Activated CD8-positive, alpha-beta memory T cell treated with anti-CD3 and anti-CD28 coated beads for 24 hours (primary cell): ENCODE results near the gene JAML.
"Not testable (repeated sequence)": the region's sequence is repeated elsewhere in the genome, so short reads cannot be mapped to it uniquely, and the experiment has no call there.

Experiments
- DNase-seq: peaks from one replicate; pipeline ENCODE4 v3.0.0-alpha.2; 2020

JAML gene

DNA sequence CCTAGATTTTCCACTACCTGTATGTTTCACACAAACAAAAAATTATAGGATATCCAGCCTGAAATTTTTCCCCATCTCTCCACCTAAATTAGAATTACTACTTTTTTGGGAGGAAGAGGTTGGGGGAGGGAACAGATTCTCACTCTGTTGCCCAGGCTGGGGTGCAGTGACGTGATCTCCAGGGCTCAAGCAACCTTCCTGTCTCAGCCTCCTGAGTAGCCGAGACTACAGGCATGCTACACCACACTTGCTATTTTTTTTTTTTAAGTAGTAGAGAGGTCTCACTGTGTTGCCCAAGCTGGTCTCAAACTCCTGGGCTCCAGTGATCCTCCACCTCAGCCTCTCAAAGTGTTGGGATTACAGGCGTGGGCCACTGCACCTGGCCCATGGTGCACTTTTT is 9.5 kb downstream of the JAML start:
- DNase-seq = no peak

DNA sequence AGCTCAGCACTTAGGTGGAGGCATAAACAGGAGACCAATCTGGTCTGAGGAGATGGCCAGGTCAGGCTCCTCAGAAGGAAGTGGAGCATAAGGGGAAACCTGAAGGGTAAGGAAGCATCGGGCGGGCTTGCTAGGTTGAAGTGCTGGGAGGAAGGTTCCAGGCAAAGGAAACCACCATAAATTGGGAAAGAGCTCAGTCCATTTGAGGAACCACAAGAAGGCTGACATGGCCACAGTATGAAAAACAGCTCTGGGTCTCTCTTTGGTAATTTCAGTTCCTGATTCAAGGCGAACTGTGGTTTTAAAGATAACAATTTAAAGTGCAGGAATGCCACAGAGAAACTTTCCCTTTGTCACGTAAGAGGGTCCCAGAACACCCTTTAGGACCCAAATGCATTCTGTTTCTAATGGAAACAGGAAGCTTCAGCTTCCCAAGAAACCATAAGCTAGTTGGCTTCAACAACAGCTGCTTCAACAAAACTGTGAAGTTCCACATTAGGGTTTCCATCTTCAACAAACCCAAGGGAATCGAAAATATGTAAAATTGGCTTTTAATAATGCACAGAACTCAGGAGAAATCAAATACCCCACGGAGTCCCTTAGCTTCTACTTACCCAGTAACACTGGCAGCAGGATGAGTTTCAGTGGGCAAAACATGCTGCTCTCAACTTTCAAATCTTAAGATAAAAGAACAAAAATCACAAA is 10.4 kb downstream of the JAML start:
- peak; percentile 68 for DNase-seq

DNA sequence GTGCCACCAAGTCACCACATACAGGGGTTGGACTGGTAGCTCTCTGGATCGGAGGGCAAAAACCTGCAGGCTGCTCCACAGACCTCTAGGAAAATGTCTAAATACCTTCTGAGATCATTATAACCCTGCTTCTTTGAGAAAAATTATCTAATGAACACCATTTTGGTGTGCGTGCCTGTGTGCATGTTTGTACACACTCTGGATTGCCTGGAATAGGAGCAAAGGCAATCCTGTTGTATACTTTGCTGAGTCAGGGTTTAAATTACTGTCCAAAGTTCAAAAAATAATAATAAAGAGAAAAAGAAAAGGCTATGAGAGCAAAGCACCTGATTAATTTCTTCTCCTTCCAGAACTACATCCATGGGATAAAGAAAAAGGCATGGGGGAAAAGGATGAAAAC is 11.0 kb downstream of the JAML start:
- DNase-seq = peak; percentile 53

DNA sequence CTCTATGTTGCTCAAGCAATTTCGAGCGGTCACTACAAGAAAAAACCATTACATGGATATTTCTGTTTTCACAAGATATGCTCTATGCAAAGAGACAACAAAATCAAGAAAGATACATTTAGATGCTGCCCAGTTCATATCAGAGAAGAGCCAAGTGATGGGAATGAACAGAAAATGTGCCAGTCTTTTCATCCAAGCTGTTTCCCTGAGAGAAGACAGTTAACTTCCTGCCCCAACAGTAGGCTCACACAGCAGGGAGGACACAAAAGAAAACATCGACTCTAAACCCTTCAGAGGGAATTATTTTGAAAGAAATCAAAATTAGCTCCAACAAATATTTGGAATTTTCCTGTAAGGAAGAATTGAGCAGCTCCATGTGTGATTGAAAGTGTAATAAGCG is 11.6 kb downstream of the JAML start:
- DNase-seq = no peak

DNA sequence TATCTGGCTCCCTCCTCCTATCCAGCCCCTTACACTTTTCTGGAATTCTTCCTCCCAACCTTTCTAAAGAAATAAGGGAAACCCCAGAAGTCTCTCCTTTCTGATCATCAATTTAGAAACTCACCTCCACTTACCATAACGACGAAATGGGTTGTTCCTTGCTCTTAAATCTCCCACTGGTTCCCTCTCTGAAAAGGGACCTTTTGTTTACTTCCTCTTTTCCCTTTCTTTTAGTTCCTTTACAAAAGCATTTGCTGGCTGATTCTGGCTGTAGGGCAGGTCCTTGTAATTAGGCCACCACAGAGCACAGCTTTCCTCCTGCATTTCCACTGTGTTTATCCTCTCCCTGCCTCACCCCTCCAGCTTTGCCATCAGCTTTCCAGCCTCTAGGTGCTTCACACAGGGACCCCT is 12.0 kb downstream of the JAML start:
- DNase-seq = peak; percentile 52

DNA sequence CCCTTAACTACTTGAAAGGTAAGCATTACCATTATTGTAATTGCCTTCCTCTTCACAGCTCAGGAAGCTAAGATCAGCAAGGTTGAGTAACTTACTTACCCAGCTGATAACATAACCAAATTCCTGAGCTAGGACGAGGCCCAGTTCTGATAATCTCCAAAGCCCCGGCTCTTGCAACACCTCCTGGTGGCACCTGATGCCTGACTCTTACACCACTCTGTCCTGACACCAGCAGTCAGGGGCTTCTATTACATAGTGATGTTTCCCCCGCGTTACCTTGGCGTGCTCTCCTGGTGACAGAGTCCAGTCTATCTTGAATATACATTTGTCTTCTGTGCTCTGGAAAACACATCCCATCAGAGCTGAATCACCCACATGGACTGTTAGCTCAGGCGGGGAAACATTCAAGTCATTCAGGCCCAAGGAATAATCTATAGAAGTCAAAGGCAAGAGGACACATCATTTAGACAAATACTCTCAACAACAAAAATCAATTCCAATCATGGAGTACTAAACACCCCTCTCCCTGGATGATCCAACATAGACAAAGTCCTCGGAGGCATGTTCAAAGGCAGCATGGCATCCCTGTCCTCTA is 12.6 kb downstream of the JAML start:
- peak; percentile 56 for DNase-seq

DNA sequence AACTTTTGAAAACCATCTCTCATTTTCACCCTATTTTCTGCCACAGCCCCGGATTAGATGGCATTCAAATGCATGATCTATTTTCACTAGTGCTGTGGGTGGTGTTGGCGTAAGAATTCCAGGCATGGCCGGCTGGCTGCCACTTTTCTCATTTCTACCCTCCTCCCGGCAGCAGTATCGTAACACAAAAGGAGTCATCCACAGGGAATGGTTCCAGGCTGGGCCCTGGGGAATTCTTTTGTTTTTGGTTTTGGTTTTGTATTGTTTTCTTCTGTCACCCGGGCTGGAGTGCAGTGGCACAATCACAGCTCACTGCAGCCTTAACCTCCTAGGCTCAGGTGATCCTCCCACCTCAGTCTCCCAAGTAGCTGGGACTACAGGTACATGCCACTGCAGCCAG is 13.8 kb downstream of the JAML start:
- peak; percentile 50 for DNase-seq

DNA sequence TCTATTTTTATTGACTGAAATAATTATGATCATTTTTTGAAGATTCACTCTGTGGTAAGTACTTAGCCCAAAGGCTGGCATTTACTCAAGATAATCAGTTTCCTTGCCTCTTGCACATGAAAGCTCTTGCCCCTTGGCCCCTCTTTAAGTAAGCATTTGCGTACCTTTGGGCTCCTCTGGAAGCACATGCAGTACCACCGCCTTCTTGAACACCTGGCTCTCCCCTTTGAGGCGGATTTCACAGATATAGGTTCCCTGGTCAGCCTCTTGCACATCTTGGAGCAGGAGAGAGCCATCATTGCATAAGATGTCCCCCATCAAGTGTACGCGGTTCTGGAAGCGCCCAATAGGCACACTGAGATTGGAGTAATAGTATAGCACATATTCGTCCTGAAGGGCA is 14.5 kb downstream of the JAML start:
- DNase-seq = no peak

DNA sequence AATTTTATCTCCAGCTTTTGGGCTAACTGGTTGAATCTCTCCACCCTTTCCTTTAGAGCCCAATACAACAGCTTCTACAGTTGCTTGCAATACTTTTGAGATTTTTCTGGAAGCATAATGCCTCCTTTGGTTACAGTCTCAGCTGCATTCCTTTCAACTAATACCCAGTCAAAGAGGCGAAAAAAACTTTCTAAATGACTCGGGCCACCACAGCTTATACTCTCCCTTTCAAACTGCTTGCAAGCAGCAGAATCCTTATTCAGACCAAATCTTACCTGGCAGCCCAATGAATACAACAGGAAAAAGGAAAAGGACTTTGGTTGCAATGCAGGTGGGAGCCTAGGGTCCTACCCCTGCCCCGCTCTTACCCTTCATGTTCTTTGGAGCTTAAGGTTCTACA is 15.8 kb downstream of the JAML start:
- no peak for DNase-seq

DNA sequence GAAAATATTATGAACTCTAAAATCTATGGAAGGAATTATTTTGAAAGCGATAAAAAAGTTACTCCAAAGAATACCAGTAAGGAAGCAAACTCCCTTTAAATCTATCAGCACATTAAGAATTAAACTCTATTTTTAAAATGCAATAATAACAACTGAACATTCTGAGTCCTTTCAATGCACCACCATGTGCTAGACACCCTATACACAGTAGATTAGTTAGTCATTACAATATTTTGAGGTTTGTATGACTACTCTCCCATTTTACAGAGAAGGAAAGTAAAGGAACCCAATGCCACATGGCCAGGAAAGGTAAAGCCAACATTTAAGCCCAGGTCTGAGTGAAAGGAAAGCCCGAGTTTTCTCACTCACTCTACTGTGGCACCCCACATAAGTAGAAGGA is 17.7 kb downstream of the JAML start:
- DNase-seq = no peak

DNA sequence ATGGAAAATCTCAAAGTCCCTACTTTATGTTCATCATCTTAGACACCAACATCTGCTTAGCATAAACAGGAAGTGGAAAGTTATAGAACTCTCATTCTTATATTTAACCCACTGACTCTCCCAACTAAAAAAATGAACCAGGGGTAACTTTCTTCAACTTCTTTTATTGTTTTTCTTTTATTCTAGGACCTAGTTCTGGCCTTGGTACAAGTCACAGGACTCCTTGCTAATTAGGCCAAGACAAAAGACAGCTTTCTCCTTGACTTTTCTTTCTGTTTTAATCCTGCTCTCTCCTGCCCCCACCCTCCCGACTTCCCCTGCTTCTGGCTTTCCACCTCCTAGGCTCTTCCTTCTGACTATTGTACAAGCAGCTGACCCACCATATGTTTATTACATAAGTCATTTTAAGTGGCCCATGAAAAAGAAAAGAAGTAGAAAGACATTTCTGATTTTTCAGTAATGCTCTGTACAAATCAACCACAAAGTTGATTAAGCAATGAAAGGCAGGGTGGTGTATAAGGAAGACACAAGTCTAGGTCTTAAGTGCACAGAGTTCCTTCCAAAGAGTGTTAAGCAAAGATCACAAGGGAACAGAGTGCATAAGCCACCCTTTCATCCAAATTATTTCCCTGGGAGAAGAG is 18.3 kb downstream of the JAML start:
- no peak for DNase-seq

DNA sequence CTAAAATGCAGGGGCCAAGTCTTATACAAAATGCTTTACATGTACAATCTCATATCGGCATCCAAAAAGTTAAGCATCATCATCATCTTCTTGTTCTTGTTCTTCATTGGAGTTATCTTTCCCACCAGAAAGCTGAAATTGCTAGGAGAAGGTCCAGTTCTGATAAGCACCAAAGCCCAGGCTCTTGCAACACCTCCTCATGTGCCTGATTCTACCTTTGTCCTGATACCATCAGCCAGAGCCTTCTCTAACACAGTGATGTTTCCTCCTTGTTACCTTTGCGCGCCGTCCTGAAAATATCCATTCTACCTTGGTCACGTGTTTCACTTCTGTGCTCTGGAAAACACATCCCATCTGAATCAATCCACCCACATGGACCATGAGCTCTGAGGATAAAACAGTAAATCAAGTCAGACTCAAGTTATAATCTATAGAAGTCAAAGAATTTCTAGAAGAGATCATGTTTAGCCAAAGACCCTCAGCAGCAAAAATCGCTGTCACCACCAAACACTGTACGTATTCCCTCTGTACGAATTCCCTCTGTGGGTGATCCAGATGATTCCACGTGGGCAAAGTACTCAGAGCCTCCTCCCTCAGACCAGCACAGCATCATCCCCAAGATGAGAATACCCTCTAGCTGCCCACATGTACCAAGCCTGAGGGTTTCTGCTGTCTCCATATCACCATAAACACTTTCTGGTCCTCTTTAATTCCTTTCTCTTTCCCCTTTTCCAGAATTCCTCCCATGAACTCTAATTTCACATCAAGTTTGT is 19.0 kb downstream of the JAML start:
- no peak for DNase-seq

DNA sequence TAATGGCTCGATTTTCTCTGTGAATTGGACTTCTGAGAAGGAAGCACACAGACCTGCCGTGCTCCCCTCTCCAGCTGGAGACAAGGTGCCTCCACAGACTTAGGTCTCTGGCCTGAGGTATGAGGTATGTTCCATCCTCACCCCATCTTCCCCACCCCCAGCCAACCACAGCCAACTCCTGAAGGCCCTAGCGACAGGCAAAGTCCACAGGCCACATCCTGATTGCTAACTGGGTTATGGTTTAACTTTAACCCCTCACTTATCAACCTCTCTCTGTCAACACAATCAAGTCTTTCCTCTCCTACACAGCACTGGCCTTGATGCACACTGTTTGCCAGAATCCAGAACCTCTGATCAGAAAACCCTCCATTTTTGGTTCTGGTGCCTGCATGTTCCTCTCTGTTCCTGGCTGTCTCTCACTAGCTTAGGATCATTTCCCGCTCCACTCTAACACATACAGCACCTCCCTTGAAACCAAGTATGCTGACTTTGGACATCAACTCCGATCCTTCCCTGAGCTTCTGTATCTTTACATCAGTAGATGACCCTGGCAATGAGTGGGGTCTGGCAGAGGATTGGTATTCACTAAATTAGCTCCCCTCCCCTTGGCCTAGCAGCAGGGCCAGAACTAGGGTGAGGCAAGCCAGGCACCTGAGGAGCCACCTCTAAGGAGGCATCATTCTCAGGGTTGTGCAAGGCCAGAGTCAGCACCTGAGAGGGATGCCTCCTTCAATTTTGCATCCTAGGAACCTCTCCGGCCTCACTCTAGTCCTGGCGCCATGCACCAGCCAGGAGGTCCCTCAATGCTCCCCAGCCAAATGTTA is 22.0 kb downstream of the JAML start:
- DNase-seq = peak; percentile 80

DNA sequence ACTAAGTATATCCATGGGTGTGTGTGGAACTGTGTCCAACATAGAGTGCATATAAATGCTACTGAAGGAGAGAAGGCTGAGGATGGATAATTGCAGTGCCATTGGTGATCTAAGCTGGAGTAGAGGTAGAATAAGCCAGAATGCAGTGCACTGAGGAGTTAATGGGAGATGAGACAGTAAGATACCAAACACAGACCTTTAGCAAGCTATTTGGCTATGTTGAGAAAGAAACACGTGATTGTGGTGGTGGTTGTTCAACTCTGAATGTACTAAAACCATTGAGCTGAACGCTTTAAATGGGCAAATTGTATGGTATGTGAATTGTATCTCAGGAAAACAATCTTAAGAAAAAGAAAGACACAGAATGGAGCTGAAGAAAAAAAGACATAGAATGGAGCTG is 22.8 kb downstream of the JAML start:
- no peak for DNase-seq

DNA sequence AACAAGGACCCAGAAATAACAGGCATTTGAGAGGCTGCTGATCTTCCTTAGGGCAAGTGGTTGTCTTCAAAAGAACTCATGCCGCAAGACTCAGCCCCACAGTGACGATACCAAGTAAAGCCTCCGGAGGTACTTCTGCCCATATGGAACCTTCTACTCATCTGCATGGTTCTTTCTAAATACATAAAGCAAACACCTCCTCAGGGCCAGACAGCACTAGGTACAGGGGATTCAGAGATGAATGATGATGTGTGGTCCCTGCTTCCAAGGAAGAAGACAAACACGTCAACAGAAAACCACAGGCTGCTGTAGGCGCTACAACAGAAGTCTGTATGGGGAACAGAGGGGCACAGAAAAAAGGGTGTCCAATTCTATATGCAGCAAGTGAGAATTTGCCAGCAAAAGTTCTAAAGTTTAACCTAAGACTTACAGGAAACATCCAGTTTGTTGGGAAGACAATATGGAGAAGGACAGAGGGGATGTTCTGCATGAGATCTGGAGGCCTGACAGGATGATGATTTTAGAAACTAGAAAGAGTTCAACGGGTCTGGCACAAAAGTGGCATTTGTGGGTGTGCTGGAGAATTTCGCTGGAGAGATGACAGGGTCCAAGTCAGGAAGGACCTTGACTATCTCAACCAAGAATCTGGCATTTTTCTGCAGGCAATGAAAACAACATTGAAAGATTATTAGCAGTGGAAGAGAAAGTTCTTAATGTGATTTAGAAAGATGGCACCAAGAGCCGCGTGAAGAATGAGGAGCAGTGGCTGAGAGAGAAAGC is 23.7 kb downstream of the JAML start:
- peak; percentile 79 for DNase-seq

DNA sequence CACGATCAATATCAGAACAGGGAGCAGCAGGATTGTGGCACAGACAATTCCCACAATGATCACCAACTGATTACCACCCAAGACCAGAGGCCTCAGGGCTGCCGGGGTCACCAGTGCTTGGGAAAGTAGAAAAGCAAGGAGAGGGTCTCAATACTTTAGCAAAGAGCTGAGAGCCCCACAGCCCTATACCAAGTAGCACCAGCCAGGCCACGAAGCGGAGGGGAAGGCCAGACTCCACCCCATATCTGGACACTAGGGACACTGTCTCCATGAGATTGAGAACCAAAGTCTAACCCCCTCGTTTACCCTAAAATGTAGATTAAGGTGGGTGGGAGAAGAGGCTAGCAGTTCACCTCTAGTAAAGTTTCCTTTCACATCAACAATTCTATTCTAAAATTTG is 24.3 kb downstream of the JAML start:
- DNase-seq = peak; percentile 75

DNA sequence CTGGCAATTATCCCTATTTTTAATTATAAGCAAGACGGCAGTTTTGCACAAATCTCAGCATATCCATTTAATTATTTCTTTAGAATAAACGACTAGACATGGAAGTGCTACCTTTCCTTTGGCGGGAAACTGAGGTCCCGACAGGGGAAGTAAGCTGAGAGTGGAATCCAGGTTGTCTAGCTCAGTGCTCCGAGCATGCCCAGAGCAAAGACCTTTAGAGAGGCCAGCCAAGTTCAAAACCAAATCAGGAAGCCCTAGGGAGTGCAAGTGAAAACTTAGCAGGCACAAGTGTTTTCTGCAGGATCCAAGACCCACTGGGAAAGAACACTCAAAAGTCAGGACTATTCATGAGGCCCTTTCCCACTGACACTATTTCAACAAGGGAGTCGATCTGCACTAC is 25.7 kb downstream of the JAML start:
- DNase-seq = no peak

DNA sequence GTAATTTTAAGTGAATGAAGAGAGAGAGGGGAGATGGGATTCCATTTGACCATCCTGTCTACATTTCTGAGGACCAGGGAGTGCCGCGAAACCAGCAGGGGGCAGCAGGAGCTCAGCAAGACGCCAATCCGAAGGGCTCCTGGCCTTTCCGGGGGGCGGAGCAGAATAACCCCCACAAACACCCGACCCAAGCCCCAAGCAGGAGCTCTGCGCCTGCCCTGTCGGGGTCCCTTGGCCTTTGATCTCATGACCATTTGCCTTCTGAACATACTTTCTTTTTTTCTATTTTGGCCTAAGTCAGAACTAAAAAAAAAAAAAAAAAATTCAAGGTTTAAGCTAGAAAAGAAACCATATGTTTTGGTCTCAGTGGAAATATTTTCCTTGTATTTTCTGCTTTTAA is 26.4 kb downstream of the JAML start:
- peak; percentile 92 for DNase-seq

DNA sequence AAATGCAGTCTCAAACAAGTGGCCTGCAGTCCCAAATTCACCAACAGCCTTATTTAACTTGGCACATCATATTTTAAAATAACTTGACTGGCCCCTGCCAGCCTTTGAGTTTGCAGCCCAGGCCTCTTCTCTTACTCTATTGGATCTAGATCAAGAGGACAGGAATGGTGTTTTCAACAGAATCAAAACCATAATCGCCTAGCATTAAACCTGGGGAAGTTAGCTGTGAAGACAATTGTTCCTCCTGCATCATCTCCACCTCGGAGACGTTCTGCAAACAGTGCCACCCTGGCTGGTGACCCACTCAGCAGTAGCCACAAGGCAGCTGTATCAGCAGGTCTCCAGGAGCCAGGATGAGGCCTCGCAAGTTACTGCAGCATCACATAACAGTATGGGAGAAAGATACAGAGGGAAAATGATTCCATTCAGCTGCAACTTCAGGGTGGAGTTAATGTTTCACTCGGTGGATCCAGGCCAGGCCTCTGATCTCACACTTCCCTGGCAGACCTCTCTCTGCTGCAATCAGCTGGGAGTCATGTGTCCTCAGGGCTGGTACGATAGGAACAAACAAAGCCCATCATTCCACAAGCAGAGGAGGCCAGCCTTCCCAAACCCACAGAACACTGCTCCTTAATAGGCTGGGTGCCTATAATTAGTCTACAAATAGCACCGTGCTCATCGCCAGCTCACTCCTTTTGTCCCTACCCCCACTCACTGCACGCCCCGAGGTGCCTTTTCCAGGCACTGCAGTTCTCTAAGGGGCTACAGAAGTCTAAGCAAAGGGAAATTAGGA is 29.8 kb downstream of the JAML start:
- no peak for DNase-seq

DNA sequence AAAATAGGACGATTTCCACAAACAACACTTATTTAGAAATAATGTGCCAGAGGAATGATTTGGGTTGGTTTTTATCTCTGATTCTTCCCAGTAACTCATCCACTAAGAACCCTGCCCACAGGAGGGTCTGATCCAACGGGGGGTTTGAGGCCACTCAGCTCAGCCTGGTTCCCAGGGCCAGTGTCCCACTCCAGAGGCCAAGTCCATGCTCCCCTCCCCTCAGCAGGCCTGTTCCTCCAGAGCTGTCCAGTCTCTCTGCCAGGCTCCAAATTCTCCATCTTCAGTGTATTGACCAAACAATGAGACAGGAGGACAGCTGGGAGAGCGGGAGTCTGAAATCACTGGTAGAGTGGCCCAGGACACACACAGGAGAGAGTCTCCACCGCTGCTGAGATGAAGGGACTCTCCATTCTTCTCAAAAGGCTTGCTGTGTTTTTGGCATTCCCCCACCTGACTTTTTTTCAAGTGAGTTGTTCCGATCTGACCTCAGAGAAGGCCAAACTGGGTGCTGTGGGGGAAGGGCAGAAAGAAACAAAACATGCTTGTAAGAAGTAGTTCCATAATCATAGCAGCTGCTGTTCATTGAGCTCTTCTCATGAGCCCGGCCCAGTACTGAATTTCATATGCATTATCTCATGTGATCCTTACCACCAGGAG is 30.8 kb downstream of the JAML start:
- DNase-seq = no peak

DNA sequence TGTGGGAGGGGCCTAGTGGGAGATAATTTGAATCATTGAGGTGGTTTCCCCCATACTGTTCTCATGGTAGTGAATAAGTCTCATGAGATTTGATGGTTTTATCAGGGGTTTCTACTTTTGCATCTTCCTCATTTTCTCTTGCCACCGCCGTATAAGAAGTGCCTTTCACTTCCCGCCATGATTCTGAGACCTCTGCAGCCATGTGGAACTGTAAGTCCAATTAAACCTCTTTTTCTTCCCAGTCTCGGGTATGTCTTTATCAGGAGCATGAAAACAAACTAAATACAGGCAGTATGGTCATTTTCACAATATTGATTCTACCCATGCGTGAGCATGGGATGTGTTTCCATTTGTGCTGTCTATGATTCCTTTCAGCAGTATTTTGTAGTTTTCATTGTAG is 32.0 kb downstream of the JAML start:
- DNase-seq = not testable (repeated sequence)
